Fibroblast of villous mesenchyme (primary cell): Measurements from ENCODE around the gene LZTR1. TPM values are rescaled to one million over a fixed set of nuclear protein-coding genes. Genes with fewer than 3 reads are reported as not detected.

ENCODE experiments used
- DNase-seq: peaks from one replicate; pipeline ENCODE4 v3.0.0-alpha.2; 2010; ENCODE audit warnings: low read depth
- H3K4me3 ChIP-seq: 2 replicates; pipeline ENCODE4 v1.5.1; 2011; ENCODE audit warnings: low read depth, mild to moderate bottlenecking, low read length
- CTCF ChIP-seq: IDR thresholded peaks from 2 replicates; pipeline ENCODE4 v1.5.1; 2012; ENCODE audit warnings: low read depth, mild to moderate bottlenecking, low read length; ENCODE audit not compliant: insufficient read depth
- total RNA-seq: library from RNA; depleted of rRNA; stranded (reverse); fragments of >200 nt; gene quantifications from 2 replicates; pipeline ENCODE4 v1.2.3, GENCODE V29; 2012

The LZTR1 gene
- total RNA-seq, 1 donor = 60.9 TPM

DNA sequence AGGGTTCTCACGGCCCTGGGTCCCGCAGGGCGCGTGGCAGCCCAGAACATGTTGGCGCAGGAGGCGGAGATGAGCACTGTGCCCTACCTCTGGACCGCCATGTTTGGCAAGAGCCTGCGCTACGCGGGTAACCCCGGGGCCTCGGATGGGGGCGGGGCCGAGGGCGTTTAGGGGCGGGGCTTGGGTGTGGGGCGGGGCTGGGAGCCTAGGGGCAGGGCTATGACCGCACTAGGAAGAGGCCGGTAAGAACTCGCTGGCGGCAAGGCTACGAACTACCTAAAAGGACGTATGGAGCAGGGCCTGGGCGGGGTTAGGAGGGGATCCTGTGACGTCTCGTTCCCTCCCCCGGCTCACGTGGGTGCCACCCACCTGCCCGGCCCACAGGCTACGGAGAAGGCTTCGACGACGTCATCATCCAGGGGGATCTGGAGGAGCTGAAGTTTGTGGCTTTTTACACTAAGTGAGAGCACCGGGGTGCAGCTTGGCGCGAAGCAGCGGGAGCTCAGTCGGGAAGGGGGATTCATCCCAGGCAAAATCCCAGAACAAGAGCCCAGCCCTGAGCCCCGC lies 2.8 kb upstream of the LZTR1 start:
- TF ChIP-seq CTCF = no peak
- peak; percentile 80 for DNase-seq
- H3K4me3 ChIP-seq = peak overlapping the region; percentile 18

DNA sequence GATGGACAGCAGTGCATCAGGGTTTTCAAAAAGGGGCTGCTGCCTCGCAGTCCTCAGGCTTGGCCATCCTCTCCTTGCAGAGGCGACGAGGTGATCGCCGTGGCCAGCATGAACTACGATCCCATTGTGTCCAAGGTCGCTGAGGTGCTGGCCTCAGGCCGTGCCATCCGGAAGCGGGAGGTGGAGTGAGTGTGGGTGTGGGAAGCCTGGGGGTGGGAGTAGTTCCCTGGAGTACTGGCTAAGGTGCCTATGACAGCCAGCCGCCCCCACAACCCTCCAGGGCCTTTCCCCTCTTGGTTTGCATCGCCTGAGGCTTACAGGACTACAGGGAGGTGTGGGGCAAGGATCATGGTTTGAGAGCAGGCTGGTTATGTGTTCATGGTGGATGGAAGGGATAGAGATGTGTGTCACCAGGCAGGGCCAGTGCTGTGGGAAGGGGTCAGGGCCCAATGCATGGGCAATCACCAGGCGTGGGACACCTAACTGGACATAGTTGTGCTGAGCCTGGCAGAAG lies 2.1 kb upstream of the LZTR1 start:
- peak overlapping the region; percentile 18 for H3K4me3 ChIP-seq
- no peak for TF ChIP-seq CTCF

GRCh38 chr22:20980523-20980922 lies 1.6 kb upstream of the LZTR1 start:
- no peak overlapping the region for H3K4me3 ChIP-seq
- no peak for DNase-seq
- TF ChIP-seq CTCF = no peak

More for the DNA sequence above, 2.1 kb upstream of the LZTR1 start:
- DNase-seq = no peak

DNA sequence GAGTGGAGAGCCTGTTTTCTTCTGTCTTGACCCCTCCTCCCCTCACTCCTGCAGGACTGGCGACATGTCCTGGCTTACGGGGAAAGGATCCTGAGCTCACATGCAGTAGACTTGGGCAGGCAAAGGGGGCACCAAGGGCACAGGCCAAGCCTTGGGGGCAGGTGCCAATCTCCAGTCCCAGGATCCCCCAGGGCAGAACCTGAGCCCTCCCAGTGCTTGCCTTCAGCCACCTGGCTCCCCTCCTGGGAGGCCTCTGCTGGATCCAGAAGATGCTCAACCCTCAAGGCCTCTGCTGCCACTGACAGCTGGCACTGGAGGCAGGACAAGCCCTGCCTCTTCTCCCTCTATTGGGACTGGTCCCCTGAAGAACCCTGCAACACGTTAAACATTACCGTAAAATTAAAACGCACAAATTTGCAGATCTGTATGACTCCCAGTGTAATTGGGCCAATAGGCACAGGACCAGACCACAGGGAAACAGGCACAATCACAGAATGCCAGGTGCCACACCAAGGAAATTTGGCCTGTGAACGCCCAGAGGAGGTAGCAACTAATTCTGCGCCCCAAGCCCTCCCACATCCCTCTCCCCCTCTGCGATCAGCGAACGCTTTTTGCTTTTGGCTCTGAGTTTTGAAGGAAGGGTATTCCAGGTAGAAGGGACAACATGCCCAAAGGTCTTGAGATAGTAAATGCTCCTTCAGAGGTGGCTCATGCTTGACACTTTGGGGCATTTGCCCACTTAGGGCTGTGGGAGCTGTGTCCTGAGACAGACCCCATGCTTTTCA lies 967 bp upstream of the LZTR1 start:
- DNase-seq = no peak
- TF ChIP-seq CTCF = no peak
- H3K4me3 ChIP-seq = peak overlapping the region; percentile 91

DNA sequence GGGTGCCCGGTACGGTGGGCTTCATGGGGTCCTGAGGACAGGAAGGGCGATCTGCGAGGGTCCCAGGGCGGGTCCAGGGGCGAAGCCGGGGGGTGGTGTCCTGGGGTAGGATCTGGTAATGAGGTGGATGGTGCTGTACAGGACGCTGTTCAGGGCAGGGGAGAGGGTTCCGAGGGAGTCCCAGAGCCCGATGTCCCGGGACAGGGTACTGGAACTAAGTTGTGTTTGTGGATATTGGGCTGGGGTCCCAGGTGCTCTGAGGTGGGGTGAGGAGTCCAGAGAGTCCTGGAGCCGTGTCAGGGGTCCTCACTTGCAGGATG lies 426 bp downstream of the LZTR1 start:
- TF ChIP-seq CTCF = no peak
- DNase-seq = no peak
- H3K4me3 ChIP-seq = peak overlapping the region; percentile 91

DNA sequence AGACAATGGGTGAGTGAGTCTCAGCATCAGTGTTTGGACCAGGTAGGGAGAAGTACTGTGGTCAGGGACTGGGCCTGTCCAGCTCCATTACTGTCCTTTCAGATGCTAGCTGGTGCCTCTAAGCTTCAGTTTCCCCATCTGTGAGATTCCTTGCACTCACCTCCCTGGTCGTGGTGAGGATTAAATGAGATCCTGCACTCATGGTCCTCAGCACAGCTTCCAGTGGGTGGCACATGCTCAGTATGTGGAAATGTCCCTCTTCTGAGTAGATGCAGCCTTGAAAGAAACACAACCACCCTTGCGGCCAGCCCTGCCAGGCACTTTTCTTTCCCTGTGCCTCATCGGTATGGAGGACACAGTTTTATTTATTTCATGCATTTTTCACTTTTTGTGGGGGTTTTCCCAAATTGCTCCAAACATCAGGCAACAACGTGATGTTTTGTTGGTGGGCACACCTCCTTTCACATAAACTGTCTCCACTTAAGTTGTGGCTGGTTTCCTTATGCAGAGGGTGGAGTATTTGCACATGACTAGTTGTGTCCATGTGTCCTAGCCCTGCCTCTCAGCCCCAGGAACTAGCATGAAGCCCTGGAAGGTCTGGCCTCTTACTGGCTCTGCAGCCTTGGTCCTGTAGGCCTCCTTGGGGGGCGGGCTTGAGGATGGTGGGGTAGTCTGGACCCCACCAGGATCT lies 1.1 kb downstream of the LZTR1 start:
- no peak for TF ChIP-seq CTCF
- DNase-seq = no peak
- H3K4me3 ChIP-seq = peak overlapping the region; percentile 91
